Measurements from ENCODE around the gene COL6A1.

The COL6A1 gene

DNA sequence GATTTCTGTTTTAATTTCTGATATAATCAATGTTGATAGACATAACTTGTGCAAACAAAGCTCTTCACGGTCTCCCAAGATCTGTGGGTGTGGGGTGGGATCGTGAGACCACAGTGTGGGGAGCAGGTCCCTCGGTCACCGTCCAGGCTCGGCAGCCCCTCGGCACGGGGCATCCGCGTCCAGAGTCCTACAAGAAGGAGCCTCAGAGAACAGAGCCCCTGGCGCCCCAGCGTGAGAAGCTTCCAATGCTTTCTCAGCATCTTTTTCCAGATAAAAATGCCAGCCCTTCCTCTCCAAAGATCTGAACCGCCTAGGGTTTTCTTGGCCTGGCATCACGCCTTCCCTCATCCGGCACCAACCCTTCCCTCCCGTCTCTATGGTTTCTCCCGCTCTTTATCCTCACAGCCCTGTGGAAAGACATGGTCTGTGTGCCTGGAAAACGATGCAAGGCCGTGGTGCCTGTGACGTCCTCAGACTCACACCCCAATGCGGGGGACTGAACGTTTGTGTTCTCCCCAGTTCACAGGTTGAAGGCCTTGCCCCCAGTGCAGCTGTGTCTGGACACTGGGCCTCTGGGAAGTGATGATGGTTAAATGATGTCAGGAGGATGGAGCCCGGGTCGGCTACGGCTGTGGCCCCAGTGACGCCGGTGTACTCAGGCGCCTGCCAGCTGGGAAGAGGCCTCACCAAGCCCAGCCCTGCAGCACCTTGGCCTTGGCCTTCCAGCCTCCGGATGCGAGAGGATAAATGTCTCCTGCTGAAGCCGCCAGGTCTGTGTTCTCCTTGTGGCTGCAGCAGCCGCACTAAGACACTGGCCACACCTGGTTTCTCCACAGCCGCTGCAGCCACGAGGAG is 70.5 kb downstream of the COL6A1 start:
- DNase-seq (ENCODE audit: low read depth) = no peak
- TF ChIP-seq, protein P1, sequence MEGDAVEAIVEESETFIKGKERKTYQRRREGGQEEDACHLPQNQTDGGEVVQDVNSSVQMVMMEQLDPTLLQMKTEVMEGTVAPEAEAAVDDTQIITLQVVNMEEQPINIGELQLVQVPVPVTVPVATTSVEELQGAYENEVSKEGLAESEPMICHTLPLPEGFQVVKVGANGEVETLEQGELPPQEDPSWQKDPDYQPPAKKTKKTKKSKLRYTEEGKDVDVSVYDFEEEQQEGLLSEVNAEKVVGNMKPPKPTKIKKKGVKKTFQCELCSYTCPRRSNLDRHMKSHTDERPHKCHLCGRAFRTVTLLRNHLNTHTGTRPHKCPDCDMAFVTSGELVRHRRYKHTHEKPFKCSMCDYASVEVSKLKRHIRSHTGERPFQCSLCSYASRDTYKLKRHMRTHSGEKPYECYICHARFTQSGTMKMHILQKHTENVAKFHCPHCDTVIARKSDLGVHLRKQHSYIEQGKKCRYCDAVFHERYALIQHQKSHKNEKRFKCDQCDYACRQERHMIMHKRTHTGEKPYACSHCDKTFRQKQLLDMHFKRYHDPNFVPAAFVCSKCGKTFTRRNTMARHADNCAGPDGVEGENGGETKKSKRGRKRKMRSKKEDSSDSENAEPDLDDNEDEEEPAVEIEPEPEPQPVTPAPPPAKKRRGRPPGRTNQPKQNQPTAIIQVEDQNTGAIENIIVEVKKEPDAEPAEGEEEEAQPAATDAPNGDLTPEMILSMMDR (IDR thresholded peaks at IDR 0.05; ENCODE audit: control insufficient read depth, extremely low read depth, insufficient read depth) = no peak
- H3K4me3 ChIP-seq (ENCODE audit: low read depth, low read length) = no peak overlapping the region

DNA sequence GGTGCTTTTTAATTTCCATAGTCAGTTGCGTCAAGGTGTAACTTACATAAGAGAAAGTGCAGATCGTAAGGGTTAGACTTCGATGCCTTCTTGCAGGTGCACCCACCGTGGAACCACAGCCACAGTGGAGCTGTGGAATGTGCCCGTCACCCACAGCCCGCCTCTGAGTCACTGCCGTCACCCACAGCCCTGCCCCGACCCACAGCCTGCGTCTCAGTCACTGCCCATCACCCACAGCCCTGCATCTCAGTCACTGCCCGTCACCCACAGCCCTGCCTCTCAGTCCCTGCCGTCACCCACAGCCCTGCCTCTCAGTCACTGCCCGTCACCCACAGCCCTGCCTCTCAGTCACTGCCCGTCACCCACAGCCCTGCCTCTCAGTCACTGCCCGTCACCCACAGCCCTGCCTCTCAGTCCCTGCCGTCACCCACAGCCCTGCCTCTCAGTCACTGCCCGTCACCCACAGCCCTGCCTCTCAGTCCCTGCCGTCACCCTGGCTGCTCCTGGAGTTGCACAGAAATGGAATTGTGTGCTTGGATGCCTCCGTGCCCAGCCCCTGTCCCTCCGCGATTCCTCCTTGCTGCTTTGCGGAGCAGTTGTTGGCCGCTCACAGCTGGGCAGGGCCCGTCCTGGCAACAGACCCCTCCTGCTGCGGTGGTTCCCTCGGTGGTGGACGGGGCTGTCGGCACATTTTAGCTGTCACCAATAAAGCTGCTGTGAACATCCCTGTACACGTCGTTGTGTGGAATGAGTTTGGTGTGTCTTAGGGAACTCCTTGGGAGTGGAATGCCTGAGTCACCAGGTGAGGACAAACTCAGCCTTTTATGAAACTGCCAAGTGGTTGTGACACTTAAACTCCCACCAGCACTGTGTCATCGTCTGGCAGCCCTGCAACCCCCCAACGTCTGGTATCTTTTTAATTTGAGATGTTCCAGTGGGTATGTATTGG is 71.4 kb downstream of the COL6A1 start:
- H3K4me3 ChIP-seq (ENCODE audit: low read depth, low read length) = no peak overlapping the region
- TF ChIP-seq, protein P1 (IDR thresholded peaks at IDR 0.05; ENCODE audit: control insufficient read depth, extremely low read depth, insufficient read depth) = no peak
- DNase-seq (ENCODE audit: low read depth) = no peak

DNA sequence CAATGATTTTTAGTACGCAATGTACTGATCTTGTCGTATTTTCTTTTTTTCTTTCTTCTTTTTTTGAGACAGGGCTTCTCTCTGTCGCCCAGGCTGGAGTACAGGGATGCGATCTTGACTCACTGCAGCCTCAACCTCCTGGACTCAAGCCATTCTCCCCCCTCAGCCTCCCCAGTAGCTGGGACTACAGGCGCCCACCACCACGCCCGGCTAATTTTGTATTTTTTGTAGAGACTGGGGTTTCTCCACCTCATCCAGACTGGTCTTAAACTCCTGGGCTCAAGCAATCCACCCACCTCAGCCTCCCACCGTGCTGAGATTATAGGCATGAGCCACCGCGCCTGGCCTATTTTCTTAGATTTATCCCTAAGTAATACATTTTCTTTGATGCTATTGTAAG is 72.5 kb downstream of the COL6A1 start:
- H3K4me3 ChIP-seq (ENCODE audit: low read depth, low read length) = no peak overlapping the region
- TF ChIP-seq, protein P1 (IDR thresholded peaks at IDR 0.05; ENCODE audit: control insufficient read depth, extremely low read depth, insufficient read depth) = no peak
- DNase-seq (ENCODE audit: low read depth) = no peak

DNA sequence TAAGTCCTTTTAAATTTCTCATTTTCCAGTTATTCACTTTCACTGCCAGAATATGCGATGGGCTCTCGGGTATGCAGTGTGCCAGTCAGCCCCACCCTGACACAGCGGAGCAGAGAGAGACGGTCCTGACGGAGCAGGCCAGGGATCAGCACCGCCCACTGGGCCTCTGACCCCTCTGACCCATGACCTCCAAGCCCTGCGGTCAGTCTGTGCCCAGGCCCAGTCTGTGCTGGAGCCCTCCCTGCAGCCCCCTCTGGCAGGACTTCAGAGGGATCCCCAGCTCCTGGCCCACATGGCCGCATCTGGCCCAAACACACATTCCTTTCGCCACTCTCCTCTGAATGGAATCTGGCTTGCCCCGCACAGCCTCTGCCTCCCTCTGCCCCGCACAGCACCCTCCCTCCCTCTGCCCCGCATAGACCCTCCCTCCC is 72.9 kb downstream of the COL6A1 start:
- H3K4me3 ChIP-seq (ENCODE audit: low read depth, low read length) = no peak overlapping the region
- no peak for DNase-seq (ENCODE audit: low read depth)
- TF ChIP-seq, protein P1 (IDR thresholded peaks at IDR 0.05; ENCODE audit: control insufficient read depth, extremely low read depth, insufficient read depth) = no peak
